A549 (cell line): ENCODE measurements around the gene RRP36. TPM values are rescaled to one million over a fixed set of nuclear protein-coding genes. Genes with fewer than 3 reads are reported as not detected.
"Not testable (repeated sequence)": the region's sequence is repeated elsewhere in the genome, so short reads cannot be mapped to it uniquely, and the experiment has no call there.

Source experiments
- ATAC-seq, 2 experiments: fragments of 200-7000 bp in 1 of 2; fragments of >200 bp in 1 of 2; cut with Nextera tagmentation in 1 of 2; cut with Tn5 transposase in 1 of 2; 3 replicates each; pipeline versions ENCODE4 v1.8.0 to v1.9.1; 2018 to 2020; ENCODE audit warnings: mild to moderate bottlenecking in 1 of 2, moderate library complexity in 1 of 2
- CTCF ChIA-PET: fragments of 300-600 bp; sonication (Branson Sonifier 250); formaldehyde crosslinking; extraction: SDS; loops from one replicate; lab custom pipeline; 2021; ENCODE audit warnings: antibody characterized with exemption, inconsistent platforms; lab: Yijun Ruan, JAX
- POLR2A ChIA-PET: fragments of 350-600 bp; formaldehyde crosslinking; extraction: SDS; loops from one replicate; lab custom pipeline; 2021; ENCODE audit warnings: antibody characterized with exemption, inconsistent platforms; lab: Yijun Ruan, JAX
- DNase-seq, 2 experiments: peaks; one replicate each; pipeline versions ENCODE4 v3.0.0 to v3.0.0-alpha.2; 2011 to 2016; ENCODE audit warnings: low read depth in 1 of 2, low spot score in 1 of 2
- FAIRE-seq: peaks from 2 replicates; lab custom pipeline; 2011; peaks lifted over from hg19 to GRCh38; lab: Jason Lieb, UNC
- H3K27ac ChIP-seq, 2 experiments: fragments of >200 bp; sonication (Bioruptor Twin); formaldehyde crosslinking; 3 replicates each; pipeline ENCODE4 v1.5.1; 2016 to 2017
- H3K4me1 ChIP-seq: fragments of >200 bp; sonication (Bioruptor Twin); formaldehyde crosslinking; 3 replicates; pipeline ENCODE4 v1.6.1; 2016
- H3K4me2 ChIP-seq: fragments of >200 bp; sonication (Bioruptor Twin); formaldehyde crosslinking; 3 replicates; pipeline ENCODE4 v1.6.1; 2016
- H3K4me3 ChIP-seq: fragments of >200 bp; sonication (Bioruptor Twin); formaldehyde crosslinking; 3 replicates; pipeline ENCODE4 v1.5.1; 2016
- H3K9me3 ChIP-seq: fragments of >200 bp; sonication (Bioruptor Twin); formaldehyde crosslinking; 3 replicates; pipeline ENCODE4 v1.6.1; 2016
- BCL3 ChIP-seq: fragments of >200 bp; sonication (Bioruptor Twin); formaldehyde crosslinking; IDR thresholded peaks from 3 replicates; pipeline ENCODE4 v1.6.1; 2016
- CBX8 ChIP-seq: fragments of 200-600 bp; sonication (generic); IDR thresholded peaks from 2 replicates; pipeline ENCODE4 v1.6.1; 2016
- CEBPB ChIP-seq, 2 experiments: fragments of >200 bp in 1 of 2; sonication (Bioruptor Twin) in 1 of 2; formaldehyde crosslinking in 1 of 2; IDR thresholded peaks; 2 replicates each; pipeline ENCODE4 v1.6.1; 2012 to 2016
- CHD2 ChIP-seq: fragments of 150-350 bp; IDR thresholded peaks from 2 replicates; pipeline ENCODE4 v1.6.1; 2014; ENCODE audit warnings: low read length; ENCODE audit not compliant: partially characterized antibody
- ELK1 ChIP-seq: fragments of 150-350 bp; IDR thresholded peaks from 2 replicates; pipeline ENCODE4 v1.6.1; 2014; ENCODE audit warnings: low read depth, mild to moderate bottlenecking, low read length
- FOSB ChIP-seq: fragments of 250-450 bp; sonication (Bioruptor Pico); IDR thresholded peaks from 2 replicates; pipeline ENCODE4 v1.5.0; 2020; ENCODE audit warnings: mild to moderate bottlenecking, moderate library complexity
- GATA3 ChIP-seq: IDR thresholded peaks from 2 replicates; pipeline ENCODE4 v1.6.1; 2012; ENCODE audit warnings: borderline replicate concordance
- HES2 ChIP-seq: fragments of >200 bp; sonication (Bioruptor Twin); formaldehyde crosslinking; IDR thresholded peaks from 2 replicates; pipeline ENCODE4 v1.6.1; 2016
- HMGXB4 ChIP-seq: fragments of 250-450 bp; sonication (Bioruptor Pico); IDR thresholded peaks from 2 replicates; pipeline ENCODE4 v1.5.0; 2021; ENCODE audit warnings: mild to moderate bottlenecking, moderate library complexity, borderline replicate concordance
- KDM1A ChIP-seq: fragments of 200-600 bp; sonication (generic); IDR thresholded peaks from 2 replicates; pipeline ENCODE4 v1.6.1; 2016; ENCODE audit warnings: low read depth, mild to moderate bottlenecking
- KDM5A ChIP-seq: fragments of 200-600 bp; sonication (generic); IDR thresholded peaks from 2 replicates; pipeline ENCODE4 v1.6.1; 2016; ENCODE audit warnings: antibody characterized with exemption, mild to moderate bottlenecking
- MAFK ChIP-seq: fragments of 450-650 bp; IDR thresholded peaks from 2 replicates; pipeline ENCODE4 v1.6.1; 2014; ENCODE audit not compliant: partially characterized antibody
- MYC ChIP-seq: IDR thresholded peaks from 2 replicates; pipeline ENCODE4 v1.6.1; 2012; ENCODE audit warnings: mild to moderate bottlenecking, inconsistent platforms, low read length, improper control_type of control experiment, borderline replicate concordance
- NFE2L2 ChIP-seq: fragments of 150-350 bp; conservative IDR thresholded peaks from 2 replicates; pipeline ENCODE4 v1.6.1; 2014; ENCODE audit warnings: low read length
- PBX3 ChIP-seq: IDR thresholded peaks from 2 replicates; pipeline ENCODE4 v1.6.1; 2012
- RNF2 ChIP-seq: fragments of 200-600 bp; sonication (generic); IDR thresholded peaks from 2 replicates; pipeline ENCODE4 v1.6.1; 2016; ENCODE audit warnings: low read depth, mild to moderate bottlenecking, antibody characterized with exemption, moderate library complexity, borderline replicate concordance
- SMC3 ChIP-seq: fragments of >200 bp; sonication (Bioruptor Twin); formaldehyde crosslinking; IDR thresholded peaks from 3 replicates; pipeline ENCODE4 v1.6.1; 2018; ENCODE audit warnings: inconsistent platforms
- WGBS: methylation state at CpG from one replicate; pipeline ENCODE4 v1.1.6; 2017; ENCODE audit errors: missing lambda C conversion rate; 5-methylcytosine and 5-hydroxymethylcytosine counted together
- polyA plus RNA-seq, 4 experiments: library from polyadenylated mRNA; depleted of rRNA in 3 of 4; stranded (reverse); fragments of >200 nt; fragmentation: RNase III in 1 of 4; extraction: RNeasy Plus Mini Kit Qiagen cat#74134 plus additional on column Dnase treatment in 1 of 4; gene quantifications; 2 replicates in 3 of 4; 3 replicates in 1 of 4; pipeline ENCODE4 v1.2.3, GENCODE V29; 2011 to 2017

RRP36 gene
- polyA plus RNA-seq, 2 of the 4 experiments (the other 2 are of a cell fraction) = 52.3 to 54.0 TPM

- 98% methylated on average over 2 of the region's 2 CpGs for WGBS
- Histone ChIP-seq H3K9me3 (no peaks in the 10 kb centered on the region), H3K4me2 (no peak overlapping the region), H3K4me1 (peaks cover 7% of the 10 kb centered on the region; the same call in 2 of the 3 replicates), H3K27ac (no peak overlapping the region), H3K4me3 (no peak overlapping the region)
- ChIA-PET POLR2A (no interaction called here), CTCF (no interaction called here)
- ATAC-seq = no peak
- TF ChIP-seq BCL3 (no peak), MYC (no peak), NFE2L2 (no peak), MAFK (no peak), GATA3 (no peak), SMC3 (no peak), FOSB (no peak)
- no peak for FAIRE-seq
- no peak for DNase-seq
These were observed 28.0 kb upstream of the RRP36 start for GRCh38 chr6:42993445-42993844.

- H3K4me1 ChIP-seq = peaks cover 7% of the 10 kb centered on the region; the same call in 2 of the 3 replicates
- H3K4me3 ChIP-seq = no peak overlapping the region
- no peak overlapping the region for H3K27ac ChIP-seq
- DNase-seq (no peak), ATAC-seq (peak in 1 of 2 experiments; percentile 34; a peak in 1 of 6 replicates), FAIRE-seq (no peak)
- POLR2A ChIA-PET = interaction anchor here (2.2 kb wide), 1 partner anchor 13 kb away, joined by 13 read pairs; the partner anchor contains the start of gene PPP2R5D
- CTCF ChIA-PET = interaction anchor here (0.9 to 1.6 kb wide), 6 partner anchors 10 to 526 kb away, joined by 3 to 7 read pairs (median 3); partner anchors contain the start of gene PPP2R5D
- H3K9me3 ChIP-seq = no peaks in the 10 kb centered on the region
- TF ChIP-seq MYC = no peak
- TF ChIP-seq KDM5A = no peak
- no peak for TF ChIP-seq RNF2
- TF ChIP-seq CEBPB (IDR thresholded peaks at IDR 0.05) = peak in 1 of 2 experiments; percentile 43; a peak in 1 of 4 replicates
- no peak overlapping the region for H3K4me2 ChIP-seq
These were observed 24.9 kb upstream of the RRP36 start for GRCh38 chr6:42996513-42996912.

- H3K4me3 ChIP-seq, FAIRE-seq, H3K4me1 ChIP-seq, H3K27ac ChIP-seq, H3K9me3 ChIP-seq, ATAC-seq, H3K4me2 ChIP-seq, DNase-seq: not testable (repeated sequence)
- CTCF ChIA-PET = interaction anchor here (1.0 kb wide), 1 partner anchor 10 kb away, joined by 5 read pairs; no protein-coding TSS in a partner anchor
- POLR2A ChIA-PET = interaction anchor here (0.6 to 2.2 kb wide), 2 partner anchors 14 to 879 kb away, joined by 7 to 13 read pairs; partner anchors contain the start of gene PPP2R5D
- WGBS = 83% methylated on average over 9 of the region's 9 CpGs
These were observed 23.2 kb upstream of the RRP36 start for GRCh38 chr6:42998205-42998604.

- no peak overlapping the region for H3K4me3 ChIP-seq
- WGBS = 94% methylated on average over 7 of the region's 8 CpGs
These were observed 19.6 kb upstream of the RRP36 start for GRCh38 chr6:43001843-43002242.

GRCh38 chr6:43005844-43006243, 15.6 kb upstream of the RRP36 start:
- 92% methylated on average over 5 of the region's 5 CpGs for WGBS
- H3K27ac ChIP-seq = no peak overlapping the region
- ATAC-seq (no peak), DNase-seq (no peak), FAIRE-seq (no peak)
- H3K4me1 ChIP-seq = no peaks in the 10 kb centered on the region
- POLR2A ChIA-PET = no interaction called here
- H3K4me2 ChIP-seq = no peak overlapping the region
- no peaks in the 10 kb centered on the region for H3K9me3 ChIP-seq
- H3K4me3 ChIP-seq = no peak overlapping the region
- CTCF ChIA-PET = interaction anchor here (0.8 to 7.3 kb wide), 4 partner anchors 9 to 139 kb away, joined by 3 to 69 read pairs (median 3); partner anchors contain the start of gene RRP36
- no peak for TF ChIP-seq KDM1A
- TF ChIP-seq HES2 = no peak
- no peak for TF ChIP-seq KDM5A
- no peak for TF ChIP-seq CBX8
- no peak for TF ChIP-seq RNF2
- TF ChIP-seq ELK1 = no peak
- TF ChIP-seq HMGXB4 (CRISPR knock-in tag) = no peak

More at GRCh38 chr6:43001843-43002242, 19.6 kb upstream of the RRP36 start:
- ATAC-seq (no peak), FAIRE-seq (no peak), DNase-seq (no peak)
- TF ChIP-seq CHD2 (no peak), PBX3 (no peak)
- Histone ChIP-seq H3K9me3 (no peaks in the 10 kb centered on the region), H3K4me2 (no peak overlapping the region), H3K27ac (no peak overlapping the region), H3K4me1 (peaks cover 2% of the 10 kb centered on the region; the same call in 1 of the 3 replicates)
- ChIA-PET POLR2A (no interaction called here), CTCF (interaction anchor here (0.7 to 2.0 kb wide), 2 partner anchors 49 to 142 kb away, joined by 3 to 7 read pairs; no protein-coding TSS in a partner anchor)
